Measurements from ENCODE around the gene TMEM41B.
"Not testable (repeated sequence)": the region's sequence is repeated elsewhere in the genome, so short reads cannot be mapped to it uniquely, and the experiment has no call there.

TMEM41B gene

DNA sequence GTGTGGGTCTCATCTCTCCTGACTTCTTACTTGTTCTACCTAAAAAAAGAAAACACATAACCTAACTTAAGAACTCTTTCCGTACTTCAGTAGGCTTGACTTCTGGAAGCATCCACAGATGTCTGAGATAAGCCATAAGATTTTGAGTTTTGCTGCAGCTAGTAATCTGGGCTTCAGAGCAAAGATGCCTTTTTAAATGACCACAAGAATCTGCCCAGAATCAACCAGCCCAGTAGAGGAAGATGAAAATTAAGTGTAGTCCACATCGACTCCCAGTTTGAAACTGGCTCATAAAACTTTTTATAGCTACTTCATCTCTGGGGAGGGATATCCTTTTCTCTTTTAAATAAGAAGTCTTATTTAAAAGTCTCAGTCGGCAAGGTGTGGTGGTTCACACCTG lies 60.0 kb downstream of the TMEM41B start:
- DNase-seq = no peak

DNA sequence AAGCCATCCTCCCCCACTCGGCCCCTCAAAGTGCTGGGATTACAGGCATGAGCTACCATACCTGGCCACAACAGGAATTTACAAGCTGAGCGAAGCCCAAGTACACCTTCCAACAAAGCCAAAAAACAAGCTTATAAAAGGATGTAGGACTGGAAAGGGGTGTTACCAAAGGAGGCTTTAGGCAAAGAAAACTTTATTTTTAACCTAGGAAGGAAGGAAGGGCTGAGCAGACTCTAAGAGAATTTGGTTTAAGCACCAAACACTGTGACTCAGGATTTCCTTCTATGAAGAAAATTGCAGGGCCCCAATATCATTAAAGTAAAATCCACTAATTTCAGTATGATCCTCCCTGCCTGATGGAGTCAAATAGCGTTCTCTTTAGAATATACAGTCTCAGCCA lies 61.3 kb downstream of the TMEM41B start:
- DNase-seq = no peak

GRCh38 chr11:9251311-9251710 lies 63.1 kb downstream of the TMEM41B start:
- no peak for DNase-seq

DNA sequence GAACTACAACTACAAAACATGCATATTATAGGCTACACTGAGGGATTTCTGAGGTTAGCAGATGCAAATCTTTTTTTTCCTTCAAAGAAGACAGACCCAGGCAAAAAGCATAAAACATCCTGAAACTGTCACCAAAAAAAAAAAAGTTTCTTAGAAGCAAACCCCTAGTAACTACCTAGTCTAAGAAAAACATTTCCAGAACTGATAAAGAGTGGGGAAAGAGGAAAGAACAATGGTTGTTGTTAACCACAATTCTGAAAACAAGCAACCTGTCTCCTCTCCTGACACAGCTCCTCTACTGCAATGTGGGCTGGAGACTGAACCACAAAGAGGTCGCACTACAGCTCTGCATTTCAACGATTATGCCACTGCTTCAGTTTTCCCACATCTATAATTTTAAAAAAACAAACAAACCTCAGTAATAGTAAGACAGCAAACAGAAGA lies 64.2 kb downstream of the TMEM41B start:
- DNase-seq = no peak

- DNase-seq = no peak
Observed at GRCh38 chr11:9249252-9249651, 65.1 kb downstream of the TMEM41B start.

GRCh38 chr11:9247863-9248262 lies 66.5 kb downstream of the TMEM41B start:
- no peak for DNase-seq

GRCh38 chr11:9236242-9236641 lies 78.2 kb downstream of the TMEM41B start:
- DNase-seq = not testable (repeated sequence)

- no peak for DNase-seq
Observed at GRCh38 chr11:9232482-9232881, 81.9 kb downstream of the TMEM41B start.

GRCh38 chr11:9231848-9232177 lies 82.6 kb downstream of the TMEM41B start:
- DNase-seq = no peak

All from cortex of kidney (tissue), 1 donor.